Measurements from ENCODE around the gene GOT2.
"Not testable (repeated sequence)": the region's sequence is repeated elsewhere in the genome, so short reads cannot be mapped to it uniquely, and the experiment has no call there.

GOT2 gene

DNA sequence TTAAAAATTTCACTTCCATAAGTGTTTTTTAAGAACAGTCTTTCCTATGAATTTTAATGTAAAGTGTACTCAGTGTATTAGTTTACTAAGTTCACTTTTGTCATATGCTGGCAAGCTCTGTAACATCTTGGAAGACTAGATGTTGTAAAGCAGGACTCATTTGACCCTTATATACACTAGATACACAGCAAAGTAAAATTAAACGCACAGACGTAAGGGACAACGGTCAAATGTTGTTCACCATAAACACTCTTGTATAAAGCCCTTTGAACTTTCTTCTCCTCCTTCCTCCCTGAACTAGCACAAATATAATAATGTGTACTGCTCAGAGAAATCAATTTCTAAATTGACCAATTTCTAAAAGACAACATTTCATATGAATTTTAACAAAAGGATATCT is 7.0 kb upstream of the GOT2 start:
- H3K27me3 ChIP-seq (ENCODE audit: control insufficient read depth in 1 of 2, insufficient read depth in 2 of 2, low read length in 2 of 2) = no peaks in the 10 kb centered on the region
- H3K4me3 ChIP-seq (ENCODE audit: low read length in 2 of 2) = no peak overlapping the region
- H3K4me1 ChIP-seq (ENCODE audit: control insufficient read depth, insufficient read depth, low read length) = no peaks in the 10 kb centered on the region
- no peak overlapping the region for H3K27ac ChIP-seq (ENCODE audit: low read length)
- no peaks in the 10 kb centered on the region for H3K9me3 ChIP-seq (ENCODE audit: control insufficient read depth in 2 of 2, low read length in 2 of 2)
- no peak overlapping the region for H3K9ac ChIP-seq (ENCODE audit: low read length in 2 of 2)
- no peaks in the 10 kb centered on the region for H3K36me3 ChIP-seq (ENCODE audit: control insufficient read depth in 2 of 2, insufficient read depth in 2 of 2, low read length in 2 of 2)

DNA sequence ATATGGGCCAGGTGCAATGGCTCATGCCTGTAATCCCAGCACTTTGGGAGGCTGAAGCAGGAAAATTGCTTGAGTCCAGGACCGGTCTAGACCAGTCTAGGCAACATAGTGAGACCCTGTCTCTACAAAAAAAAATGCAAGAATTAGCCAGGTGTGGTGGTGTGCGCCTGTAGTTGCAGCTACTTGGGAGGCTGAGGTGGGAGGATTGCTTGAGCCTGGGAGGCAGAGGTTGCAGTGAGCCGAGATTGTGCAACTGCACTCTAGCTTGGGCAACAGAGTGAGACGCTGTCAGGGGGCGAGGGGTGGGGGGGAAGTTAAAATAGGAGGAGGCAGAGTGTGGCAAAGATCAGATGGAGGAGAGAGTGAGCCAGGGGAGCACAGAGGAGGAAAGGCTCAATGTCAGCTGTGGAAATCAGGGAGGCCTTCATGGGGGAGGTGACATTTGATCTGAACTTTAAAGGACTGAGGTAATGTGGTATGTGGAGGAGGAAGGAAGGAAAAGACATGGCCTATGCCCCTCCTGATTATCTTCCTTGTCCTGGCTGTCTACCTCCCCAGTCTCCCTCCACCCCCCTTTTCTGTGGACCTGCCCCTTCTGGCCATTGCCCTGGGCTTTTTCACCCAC is 4.7 kb upstream of the GOT2 start:
- H3K4me3 ChIP-seq (ENCODE audit: low read length in 2 of 2) = no peak overlapping the region
- H3K9me3 ChIP-seq (ENCODE audit: control insufficient read depth in 2 of 2, low read length in 2 of 2) = no peaks in the 10 kb centered on the region
- no peak overlapping the region for H3K27ac ChIP-seq (ENCODE audit: low read length)
- H3K9ac ChIP-seq (ENCODE audit: low read length in 2 of 2) = no peak overlapping the region
- no peaks in the 10 kb centered on the region for H3K36me3 ChIP-seq (ENCODE audit: control insufficient read depth in 2 of 2, insufficient read depth in 2 of 2, low read length in 2 of 2)
- no peaks in the 10 kb centered on the region for H3K27me3 ChIP-seq (ENCODE audit: control insufficient read depth in 1 of 2, insufficient read depth in 2 of 2, low read length in 2 of 2)
- no peaks in the 10 kb centered on the region for H3K4me1 ChIP-seq (ENCODE audit: control insufficient read depth, insufficient read depth, low read length)

- H3K27me3 ChIP-seq (ENCODE audit: control insufficient read depth in 1 of 2, insufficient read depth in 2 of 2, low read length in 2 of 2); H3K9me3 ChIP-seq (ENCODE audit: control insufficient read depth in 2 of 2, low read length in 2 of 2); H3K4me3 ChIP-seq (ENCODE audit: low read length in 2 of 2); H3K36me3 ChIP-seq (ENCODE audit: control insufficient read depth in 2 of 2, insufficient read depth in 2 of 2, low read length in 2 of 2); H3K9ac ChIP-seq (ENCODE audit: low read length in 2 of 2); H3K27ac ChIP-seq (ENCODE audit: low read length); H3K4me1 ChIP-seq (ENCODE audit: control insufficient read depth, insufficient read depth, low read length): not testable (repeated sequence)
These were observed 2.2 kb upstream of the GOT2 start for GRCh38 chr16:58736341-58736740.

- Histone ChIP-seq H3K9me3 (ENCODE audit: control insufficient read depth in 2 of 2, low read length in 2 of 2) (no peaks in the 10 kb centered on the region), H3K27me3 (ENCODE audit: control insufficient read depth in 1 of 2, insufficient read depth in 2 of 2, low read length in 2 of 2) (no peaks in the 10 kb centered on the region), H3K9ac (ENCODE audit: low read length in 2 of 2) (peak overlapping the region; percentile 48 to 85), H3K4me1 (ENCODE audit: control insufficient read depth, insufficient read depth, low read length) (peaks cover 19% of the 10 kb centered on the region), H3K27ac (ENCODE audit: low read length) (peak overlapping the region; percentile 74), H3K36me3 (ENCODE audit: control insufficient read depth in 2 of 2, insufficient read depth in 2 of 2, low read length in 2 of 2) (peaks cover 0 to 3% of the 10 kb centered on the region in 2 donors), H3K4me3 (ENCODE audit: low read length in 2 of 2) (peak overlapping the region; percentile 86 to 91)
These were observed 307 bp upstream of the GOT2 start for GRCh38 chr16:58734459-58734787.

- Histone ChIP-seq H3K27me3 (ENCODE audit: control insufficient read depth in 1 of 2, insufficient read depth in 2 of 2, low read length in 2 of 2) (no peaks in the 10 kb centered on the region), H3K27ac (ENCODE audit: low read length) (peak overlapping the region; percentile 74), H3K4me1 (ENCODE audit: control insufficient read depth, insufficient read depth, low read length) (peaks cover 26% of the 10 kb centered on the region), H3K4me3 (ENCODE audit: low read length in 2 of 2) (peak overlapping the region; percentile 86 to 91), H3K36me3 (ENCODE audit: control insufficient read depth in 2 of 2, insufficient read depth in 2 of 2, low read length in 2 of 2) (peaks cover 0 to 3% of the 10 kb centered on the region in 2 donors), H3K9ac (ENCODE audit: low read length in 2 of 2) (peak overlapping the region; percentile 72 to 85), H3K9me3 (ENCODE audit: control insufficient read depth in 2 of 2, low read length in 2 of 2) (no peaks in the 10 kb centered on the region)
These were observed 857 bp downstream of the GOT2 start for GRCh38 chr16:58733248-58733670.

DNA sequence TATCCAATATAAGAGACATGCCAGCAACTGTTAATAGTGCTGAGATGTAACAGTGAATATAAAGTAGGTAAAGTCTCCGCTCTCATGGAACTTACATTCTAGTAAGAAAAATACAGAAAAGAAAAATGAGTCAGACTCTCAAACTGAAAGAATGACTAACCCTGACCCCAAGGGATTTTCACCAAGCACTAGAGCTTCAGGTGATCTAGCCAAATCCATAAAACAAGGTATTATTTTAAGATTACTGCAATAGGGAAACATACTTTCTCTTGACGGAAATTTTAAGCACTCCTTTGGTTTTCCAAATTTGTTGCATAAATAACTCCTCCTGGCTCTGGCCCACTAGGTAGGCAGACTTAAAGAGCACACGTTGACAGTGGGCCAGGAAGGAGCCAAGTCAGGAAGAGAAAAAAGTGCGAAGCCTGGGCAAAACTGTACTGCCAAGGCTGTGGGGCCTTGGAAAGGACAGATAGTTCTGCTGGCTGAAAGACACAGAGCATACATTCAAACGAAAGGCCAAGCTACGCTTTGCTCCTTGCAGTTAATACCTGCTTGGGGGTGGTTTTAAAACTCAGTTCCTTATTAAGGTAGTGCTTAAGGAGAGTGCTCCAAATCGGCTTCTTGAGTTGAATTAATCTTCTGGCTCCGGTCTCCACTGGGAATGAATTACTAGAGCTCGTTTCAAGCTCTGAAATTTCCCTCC is 1.4 kb downstream of the GOT2 start:
- H3K27ac ChIP-seq (ENCODE audit: low read length) = peak overlapping the region; percentile 74
- peaks cover 27% of the 10 kb centered on the region for H3K4me1 ChIP-seq (ENCODE audit: control insufficient read depth, insufficient read depth, low read length)
- peaks cover 0 to 3% of the 10 kb centered on the region in 2 donors for H3K36me3 ChIP-seq (ENCODE audit: control insufficient read depth in 2 of 2, insufficient read depth in 2 of 2, low read length in 2 of 2)
- no peaks in the 10 kb centered on the region for H3K9me3 ChIP-seq (ENCODE audit: control insufficient read depth in 2 of 2, low read length in 2 of 2)
- H3K4me3 ChIP-seq (ENCODE audit: low read length in 2 of 2) = peak overlapping the region; percentile 86 to 91
- H3K27me3 ChIP-seq (ENCODE audit: control insufficient read depth in 1 of 2, insufficient read depth in 2 of 2, low read length in 2 of 2) = no peaks in the 10 kb centered on the region
- H3K9ac ChIP-seq (ENCODE audit: low read length in 2 of 2) = peak overlapping the region; percentile 72 to 85

DNA sequence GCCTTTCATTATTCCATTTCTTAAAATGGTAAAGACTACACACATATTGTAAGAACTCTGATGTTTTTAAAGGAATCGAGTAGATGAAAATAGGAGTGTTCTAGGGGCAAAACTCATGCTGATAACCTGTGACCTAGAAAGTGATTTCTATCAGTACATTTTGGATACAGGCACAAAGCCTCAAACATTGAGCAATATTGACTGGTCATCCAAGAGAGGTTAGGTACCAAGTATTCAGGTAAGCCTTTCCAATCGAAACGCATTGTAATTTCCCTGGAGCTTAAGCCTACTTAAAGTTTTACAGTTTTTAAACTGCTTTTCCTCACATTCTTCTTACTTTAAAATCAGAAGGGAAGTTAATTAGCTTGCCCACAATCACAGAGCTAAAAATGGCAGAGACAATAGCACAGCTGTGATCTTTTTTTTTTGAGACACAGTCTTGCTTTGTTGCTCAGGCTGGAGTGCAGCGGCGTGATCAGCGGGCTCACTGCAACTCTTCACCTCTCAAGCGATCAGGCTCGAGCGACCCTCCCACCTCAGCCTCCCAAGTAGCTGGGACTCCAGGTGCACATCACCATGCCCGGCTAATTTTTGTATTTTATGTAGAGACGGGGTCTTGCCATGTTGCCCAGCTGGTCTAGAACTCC is 3.3 kb downstream of the GOT2 start:
- Histone ChIP-seq H3K27ac (ENCODE audit: low read length) (no peak overlapping the region), H3K9ac (ENCODE audit: low read length in 2 of 2) (no peak overlapping the region), H3K9me3 (ENCODE audit: control insufficient read depth in 2 of 2, low read length in 2 of 2) (no peaks in the 10 kb centered on the region), H3K4me1 (ENCODE audit: control insufficient read depth, insufficient read depth, low read length) (peaks cover 30% of the 10 kb centered on the region), H3K27me3 (ENCODE audit: control insufficient read depth in 1 of 2, insufficient read depth in 2 of 2, low read length in 2 of 2) (no peaks in the 10 kb centered on the region), H3K36me3 (ENCODE audit: control insufficient read depth in 2 of 2, insufficient read depth in 2 of 2, low read length in 2 of 2) (peaks cover 0 to 3% of the 10 kb centered on the region in 2 donors), H3K4me3 (ENCODE audit: low read length in 2 of 2) (no peak overlapping the region)

DNA sequence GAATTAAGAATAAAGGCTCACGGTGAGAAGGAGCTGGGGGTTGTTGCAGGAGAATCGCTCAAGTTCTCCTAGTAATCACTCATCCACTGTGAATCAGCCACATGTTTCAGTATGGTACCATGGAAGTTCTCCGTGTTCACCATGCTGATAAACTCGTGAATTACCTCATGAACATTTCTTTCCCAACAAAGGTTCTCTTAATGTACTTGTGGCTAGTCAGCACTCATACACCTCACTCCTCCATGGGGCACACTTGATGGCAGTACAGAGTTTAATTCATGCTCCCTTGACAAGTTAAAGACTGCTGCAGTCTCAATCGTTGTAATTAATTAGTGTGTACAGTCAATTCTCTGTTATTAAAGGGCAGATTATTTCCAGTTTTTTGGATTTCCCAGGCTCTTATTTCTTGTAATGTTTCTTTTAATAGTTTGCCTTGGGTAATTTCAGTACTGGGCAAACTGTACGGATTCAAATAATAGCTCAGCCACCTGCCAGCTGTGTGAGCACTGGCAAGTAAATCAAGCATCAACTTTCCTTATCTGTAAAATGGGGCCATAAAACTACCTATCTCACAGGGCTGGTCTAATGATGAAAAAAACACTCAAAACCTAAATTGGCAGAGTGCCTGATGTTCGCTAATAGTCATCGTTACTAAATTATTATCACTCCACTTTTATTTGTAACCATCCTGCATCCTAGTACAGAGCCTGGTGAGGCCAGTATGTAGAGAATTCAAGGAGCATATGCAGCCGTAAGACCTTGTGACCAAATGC is 6.1 kb downstream of the GOT2 start:
- Histone ChIP-seq H3K9ac (ENCODE audit: low read length in 2 of 2) (no peak overlapping the region), H3K36me3 (ENCODE audit: control insufficient read depth in 2 of 2, insufficient read depth in 2 of 2, low read length in 2 of 2) (peaks cover 6 to 10% of the 10 kb centered on the region in 2 donors), H3K27me3 (ENCODE audit: control insufficient read depth in 1 of 2, insufficient read depth in 2 of 2, low read length in 2 of 2) (no peaks in the 10 kb centered on the region), H3K27ac (ENCODE audit: low read length) (no peak overlapping the region), H3K4me3 (ENCODE audit: low read length in 2 of 2) (no peak overlapping the region), H3K4me1 (ENCODE audit: control insufficient read depth, insufficient read depth, low read length) (peaks cover 25% of the 10 kb centered on the region), H3K9me3 (ENCODE audit: control insufficient read depth in 2 of 2, low read length in 2 of 2) (no peaks in the 10 kb centered on the region)

GRCh38 chr16:58727028-58727781 is 6.9 kb downstream of the GOT2 start:
- Histone ChIP-seq H3K9ac (ENCODE audit: low read length in 2 of 2) (no peak overlapping the region), H3K36me3 (ENCODE audit: control insufficient read depth in 2 of 2, insufficient read depth in 2 of 2, low read length in 2 of 2) (peaks cover 9 to 14% of the 10 kb centered on the region in 2 donors), H3K27ac (ENCODE audit: low read length) (no peak overlapping the region), H3K4me1 (ENCODE audit: control insufficient read depth, insufficient read depth, low read length) (peaks cover 20% of the 10 kb centered on the region), H3K27me3 (ENCODE audit: control insufficient read depth in 1 of 2, insufficient read depth in 2 of 2, low read length in 2 of 2) (no peaks in the 10 kb centered on the region), H3K4me3 (ENCODE audit: low read length in 2 of 2) (no peak overlapping the region), H3K9me3 (ENCODE audit: control insufficient read depth in 2 of 2, low read length in 2 of 2) (no peaks in the 10 kb centered on the region)

GRCh38 chr16:58723109-58723508 is 11.0 kb downstream of the GOT2 start:
- Histone ChIP-seq H3K27me3 (ENCODE audit: control insufficient read depth in 1 of 2, insufficient read depth in 2 of 2, low read length in 2 of 2) (no peaks in the 10 kb centered on the region), H3K9me3 (ENCODE audit: control insufficient read depth in 2 of 2, low read length in 2 of 2) (no peaks in the 10 kb centered on the region), H3K9ac (ENCODE audit: low read length in 2 of 2) (no peak overlapping the region), H3K36me3 (ENCODE audit: control insufficient read depth in 2 of 2, insufficient read depth in 2 of 2, low read length in 2 of 2) (peaks cover 28 to 32% of the 10 kb centered on the region in 2 donors), H3K27ac (ENCODE audit: low read length) (no peak overlapping the region), H3K4me3 (ENCODE audit: low read length in 2 of 2) (no peak overlapping the region), H3K4me1 (ENCODE audit: control insufficient read depth, insufficient read depth, low read length) (peaks cover 4% of the 10 kb centered on the region)
